Activated CD8-positive, alpha-beta T cell treated with anti-CD3 and anti-CD28 coated beads, Interleukin-2, amount 10 ng/mL, durations not matched to agents 7 days and 5 days (primary cell): ENCODE measurements around the gene SLC7A4. TPM values are rescaled to one million over a fixed set of nuclear protein-coding genes. Genes with fewer than 3 reads are reported as not detected.

Source experiments
- ATAC-seq: fragments of 150-1000 bp; cut with Tn5 transposase; one replicate; pipeline ENCODE4 v1.10.0; 2021; ENCODE audit warnings: moderate library complexity
- CTCF ChIA-PET: fragments of 350-600 bp; sonication (Branson Sonifier 250); formaldehyde crosslinking; loops from one replicate; lab custom pipeline; 2021; ENCODE audit warnings: antibody characterized with exemption; lab: Charles Lee
- POLR2A ChIA-PET: fragments of 350-600 bp; sonication (Branson Sonifier 250); formaldehyde crosslinking; loops from one replicate; lab custom pipeline; 2021; ENCODE audit warnings: antibody characterized with exemption; lab: Charles Lee
- DNase-seq: peaks from one replicate; pipeline ENCODE4 v3.0.0-alpha.2; 2020
- H3K27ac Mint-ChIP-seq: one replicate; pipeline ENCODE4 v1.8.0; 2021; ENCODE audit warnings: mild to moderate bottlenecking, mixed read lengths
- H3K27me3 Mint-ChIP-seq: one replicate; pipeline ENCODE4 v1.8.0; 2021; ENCODE audit warnings: low read depth, mixed read lengths
- H3K36me3 Mint-ChIP-seq: one replicate; pipeline ENCODE4 v1.8.0; 2021; ENCODE audit warnings: low read depth, mixed read lengths
- H3K4me1 Mint-ChIP-seq: one replicate; pipeline ENCODE4 v1.8.0; 2021; ENCODE audit warnings: low read depth, mixed read lengths
- H3K4me3 Mint-ChIP-seq: one replicate; pipeline ENCODE4 v1.8.0; 2021; ENCODE audit warnings: mild to moderate bottlenecking, mixed read lengths
- H3K9me3 Mint-ChIP-seq: one replicate; pipeline ENCODE4 v1.8.0; 2022; ENCODE audit warnings: mixed read lengths; ENCODE audit not compliant: insufficient read depth
- total RNA-seq, 2 experiments: library from RNA; stranded (reverse); gene quantifications; one replicate each; pipeline ENCODE4 v1.2.3, GENCODE V29; 2021

Gene SLC7A4
- total RNA-seq, 2 experiments from 2014 or later, result 0.16 to 0.21 TPM

- Mint-ChIP-seq H3K4me1 (peaks cover 23% of the 10 kb centered on the region), H3K36me3 (peaks cover 31% of the 10 kb centered on the region), H3K27me3 (no peaks in the 10 kb centered on the region), H3K4me3 (peak overlapping the region; percentile 5), H3K27ac (peak overlapping the region; percentile 46), H3K9me3 (no peaks in the 10 kb centered on the region)
- DNase-seq (no peak), ATAC-seq (no peak)
- ChIA-PET POLR2A (interaction anchor here (1.4 kb wide), 1 partner anchor 16 kb away, joined by 7 read pairs; the partner anchor contains the start of gene LZTR1), CTCF (interaction anchor here (0.9 kb wide), 1 partner anchor 16 kb away, joined by 3 read pairs; the partner anchor contains the start of gene LZTR1)
These were observed 33.7 kb downstream of the SLC7A4 start for GRCh38 chr22:20998411-20999336.

GRCh38 chr22:20997536-20998257 is 34.7 kb downstream of the SLC7A4 start:
- no peak overlapping the region for H3K4me3 Mint-ChIP-seq
- POLR2A ChIA-PET, result interaction anchor here (1.0 kb wide), 1 partner anchor 23 kb away, joined by 3 read pairs; no protein-coding TSS in a partner anchor

GRCh38 chr22:20996598-20997535 is 35.5 kb downstream of the SLC7A4 start:
- Mint-ChIP-seq H3K4me3 (no peak overlapping the region), H3K4me1 (peaks cover 14% of the 10 kb centered on the region), H3K9me3 (no peaks in the 10 kb centered on the region), H3K36me3 (peaks cover 31% of the 10 kb centered on the region), H3K27ac (no peak overlapping the region), H3K27me3 (no peaks in the 10 kb centered on the region)
- DNase-seq (no peak), ATAC-seq (no peak)
- CTCF ChIA-PET, result no interaction called here
- POLR2A ChIA-PET, result interaction anchor here (0.9 to 1.0 kb wide), 2 partner anchors 15 to 22 kb away, joined by 3 read pairs; partner anchors contain the start of gene LZTR1

More at GRCh38 chr22:20997536-20998257, 34.7 kb downstream of the SLC7A4 start:
- Mint-ChIP-seq H3K4me1 (peaks cover 15% of the 10 kb centered on the region), H3K9me3 (no peaks in the 10 kb centered on the region), H3K27me3 (no peaks in the 10 kb centered on the region), H3K27ac (no peak overlapping the region), H3K36me3 (peaks cover 31% of the 10 kb centered on the region)
- no peak for DNase-seq
- CTCF ChIA-PET, result no interaction called here
- ATAC-seq, result no peak

- H3K36me3 Mint-ChIP-seq, result peaks cover 26% of the 10 kb centered on the region
- H3K27ac Mint-ChIP-seq, result no peak overlapping the region
- DNase-seq (no peak), ATAC-seq (no peak)
- ChIA-PET CTCF (no interaction called here), POLR2A (interaction anchor here (0.9 kb wide), 1 partner anchor 14 kb away, joined by 3 read pairs; the partner anchor contains the start of gene LZTR1)
- no peaks in the 10 kb centered on the region for H3K27me3 Mint-ChIP-seq
- peaks cover 10% of the 10 kb centered on the region for H3K4me1 Mint-ChIP-seq
- no peak overlapping the region for H3K4me3 Mint-ChIP-seq
- no peaks in the 10 kb centered on the region for H3K9me3 Mint-ChIP-seq
These were observed 36.3 kb downstream of the SLC7A4 start for GRCh38 chr22:20996031-20996410.

- Mint-ChIP-seq H3K4me3 (no peak overlapping the region), H3K9me3 (no peaks in the 10 kb centered on the region), H3K27ac (no peak overlapping the region), H3K4me1 (peaks cover 7% of the 10 kb centered on the region), H3K36me3 (peaks cover 21% of the 10 kb centered on the region), H3K27me3 (no peaks in the 10 kb centered on the region)
- ATAC-seq, result no peak
- no peak for DNase-seq
- CTCF ChIA-PET, result no interaction called here
- POLR2A ChIA-PET, result interaction anchor here (0.9 kb wide), 1 partner anchor 13 kb away, joined by 3 read pairs; the partner anchor contains the start of gene LZTR1
These were observed 36.9 kb downstream of the SLC7A4 start for GRCh38 chr22:20995329-20996030.

GRCh38 chr22:20994902-20995241 is 37.5 kb downstream of the SLC7A4 start:
- Mint-ChIP-seq H3K9me3 (no peaks in the 10 kb centered on the region), H3K4me1 (peaks cover 5% of the 10 kb centered on the region), H3K4me3 (no peak overlapping the region), H3K27ac (no peak overlapping the region), H3K36me3 (peaks cover 17% of the 10 kb centered on the region), H3K27me3 (no peaks in the 10 kb centered on the region)
- POLR2A ChIA-PET, result no interaction called here
- CTCF ChIA-PET, result no interaction called here
- DNase-seq, result no peak
- ATAC-seq, result no peak

- Mint-ChIP-seq H3K36me3 (peaks cover 17% of the 10 kb centered on the region), H3K27me3 (no peaks in the 10 kb centered on the region), H3K27ac (no peak overlapping the region), H3K4me3 (no peak overlapping the region), H3K9me3 (no peaks in the 10 kb centered on the region), H3K4me1 (peaks cover 8% of the 10 kb centered on the region)
- ChIA-PET POLR2A (no interaction called here), CTCF (no interaction called here)
- ATAC-seq (no peak), DNase-seq (no peak)
These were observed 38.0 kb downstream of the SLC7A4 start for GRCh38 chr22:20994128-20994901.

GRCh38 chr22:20993304-20994127 is 38.8 kb downstream of the SLC7A4 start:
- ChIA-PET CTCF (no interaction called here), POLR2A (no interaction called here)
- no peak for DNase-seq
- Mint-ChIP-seq H3K27ac (no peak overlapping the region), H3K9me3 (no peaks in the 10 kb centered on the region), H3K4me1 (peaks cover 10% of the 10 kb centered on the region), H3K27me3 (no peaks in the 10 kb centered on the region), H3K36me3 (peaks cover 13% of the 10 kb centered on the region), H3K4me3 (no peak overlapping the region)
- no peak for ATAC-seq

GRCh38 chr22:20992456-20993303 is 39.7 kb downstream of the SLC7A4 start:
- ChIA-PET CTCF (no interaction called here), POLR2A (interaction anchor here (0.5 kb wide), 1 partner anchor 1325 kb away, joined by 3 read pairs; no protein-coding TSS in a partner anchor)
- Mint-ChIP-seq H3K27me3 (no peaks in the 10 kb centered on the region), H3K9me3 (no peaks in the 10 kb centered on the region), H3K4me1 (peaks cover 10% of the 10 kb centered on the region), H3K27ac (no peak overlapping the region), H3K36me3 (peaks cover 8% of the 10 kb centered on the region), H3K4me3 (no peak overlapping the region)
- DNase-seq (no peak), ATAC-seq (no peak)
